HG03439 (cell line): Measurements from ENCODE around the gene CNTROB.

ENCODE experiments used
- ATAC-seq: cut with Tn5 transposase; IDR thresholded peaks from one replicate; pipeline ENCODE4 v1.9.1; 2021; ENCODE audit warnings: mild to moderate bottlenecking, moderate library complexity; ENCODE audit not compliant: unreplicated experiment

CNTROB gene

GRCh38 chr17:7909089-7909488, 22.9 kb upstream of the CNTROB start:
- ATAC-seq = no peak

- ATAC-seq = no peak
Observed at GRCh38 chr17:7910281-7910680, 21.7 kb upstream of the CNTROB start.

- no peak for ATAC-seq
Observed at GRCh38 chr17:7910711-7911110, 21.3 kb upstream of the CNTROB start.

GRCh38 chr17:7911116-7911515, 20.9 kb upstream of the CNTROB start:
- no peak for ATAC-seq

GRCh38 chr17:7912927-7913524, 19.0 kb upstream of the CNTROB start:
- ATAC-seq = no peak

GRCh38 chr17:7915179-7915610, 16.8 kb upstream of the CNTROB start:
- peak; percentile 7 for ATAC-seq

- peak; percentile 70 for ATAC-seq
Observed at GRCh38 chr17:7915611-7916384, 16.2 kb upstream of the CNTROB start, which contains the start of gene RNF227. Gene RNF227 (minus strand): TSS chr17:7916289. CDS start chr17:7916195, 94 bp downstream.

DNA sequence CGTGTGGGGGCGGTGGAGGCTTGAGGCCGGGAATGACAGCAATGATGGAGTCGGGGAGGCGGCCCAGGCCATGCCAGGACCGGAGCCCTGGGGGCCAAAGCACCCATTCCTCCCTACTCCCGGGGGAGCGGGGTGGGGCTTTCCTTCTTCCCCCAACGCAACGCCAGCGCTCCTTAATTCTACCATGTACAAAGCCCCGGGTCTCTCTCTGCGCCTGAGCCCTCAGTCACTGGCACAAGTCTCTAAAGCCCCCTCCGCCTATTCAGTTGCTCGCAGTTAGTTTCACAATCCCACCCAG, 15.7 kb upstream of the CNTROB start:
- no peak for ATAC-seq

DNA sequence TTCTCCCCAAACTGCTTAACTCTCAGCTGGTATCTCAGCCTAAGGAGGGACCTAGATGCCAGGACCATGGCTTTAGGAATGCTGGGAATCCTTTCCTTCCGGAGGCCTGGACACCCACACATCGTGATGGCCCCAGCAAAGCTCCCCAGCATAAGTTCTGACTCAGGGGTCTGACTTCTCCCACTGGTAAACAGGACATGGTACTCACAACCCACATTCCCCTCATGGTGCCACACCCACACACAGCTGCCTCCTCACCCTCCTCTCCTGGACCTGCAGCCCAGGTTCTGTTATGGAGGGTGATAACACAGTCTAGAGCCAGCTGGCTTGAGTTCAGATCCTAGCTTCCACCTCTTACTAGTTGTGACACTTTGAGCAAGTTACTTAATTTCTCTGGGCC, 15.2 kb upstream of the CNTROB start:
- ATAC-seq = no peak

DNA sequence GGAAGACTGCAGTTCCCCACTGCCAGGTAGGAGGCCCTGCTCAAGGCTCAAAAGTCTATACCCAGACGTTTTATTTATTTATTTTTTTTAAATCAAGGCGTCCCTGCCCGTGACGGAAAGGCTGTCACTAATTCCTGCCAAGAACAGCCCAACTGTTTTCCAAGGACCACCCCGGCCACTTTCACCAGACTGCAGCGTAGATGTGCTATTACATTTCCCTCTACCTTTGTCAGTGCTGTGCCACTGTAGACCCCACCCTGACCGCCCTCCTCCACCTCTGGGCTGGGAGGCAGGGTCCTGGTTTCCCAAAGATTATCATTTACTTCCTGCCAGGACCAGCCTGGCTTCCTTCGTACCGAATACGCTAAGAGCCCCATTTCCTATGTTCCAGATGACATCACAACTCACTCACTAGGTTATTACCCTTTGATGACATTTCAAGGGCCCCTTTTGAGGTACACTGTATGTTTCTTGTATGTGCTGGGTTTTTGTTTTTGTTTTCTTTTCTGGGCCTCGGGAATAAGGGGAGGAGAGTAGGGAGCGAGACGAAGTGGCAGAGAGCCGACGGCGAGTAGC, 9.6 kb upstream of the CNTROB start:
- ATAC-seq = no peak

GRCh38 chr17:7922845-7923628, 9.0 kb upstream of the CNTROB start:
- no peak for ATAC-seq

DNA sequence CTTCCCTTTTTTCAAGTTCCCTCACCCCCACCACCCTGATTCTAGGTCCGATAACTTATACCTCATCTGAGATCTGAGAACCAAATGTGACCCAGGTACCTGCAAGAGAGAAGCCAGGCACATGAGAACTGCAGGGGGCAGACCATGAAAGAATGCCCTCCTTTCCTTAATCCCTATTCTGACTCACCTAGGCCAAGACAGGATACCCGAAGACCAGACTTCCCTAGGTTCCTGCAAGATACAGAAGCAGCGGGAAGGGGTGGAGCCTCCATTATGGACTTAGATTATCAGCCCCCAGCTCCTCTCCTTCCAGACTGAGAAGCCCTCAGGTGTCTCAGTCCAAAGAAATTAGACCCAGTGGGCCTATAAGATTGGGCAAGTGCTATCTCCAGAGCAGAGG, 4.4 kb upstream of the CNTROB start:
- ATAC-seq = no peak

- ATAC-seq = no peak
Observed at GRCh38 chr17:7929158-7930023, 2.6 kb upstream of the CNTROB start, which contains the start of gene KCNAB3. Gene KCNAB3 (minus strand): TSS chr17:7929856. CDS start chr17:7929435, 421 bp downstream.

- ATAC-seq = no peak
Observed at GRCh38 chr17:7930841-7931631, 970 bp upstream of the CNTROB start.

DNA sequence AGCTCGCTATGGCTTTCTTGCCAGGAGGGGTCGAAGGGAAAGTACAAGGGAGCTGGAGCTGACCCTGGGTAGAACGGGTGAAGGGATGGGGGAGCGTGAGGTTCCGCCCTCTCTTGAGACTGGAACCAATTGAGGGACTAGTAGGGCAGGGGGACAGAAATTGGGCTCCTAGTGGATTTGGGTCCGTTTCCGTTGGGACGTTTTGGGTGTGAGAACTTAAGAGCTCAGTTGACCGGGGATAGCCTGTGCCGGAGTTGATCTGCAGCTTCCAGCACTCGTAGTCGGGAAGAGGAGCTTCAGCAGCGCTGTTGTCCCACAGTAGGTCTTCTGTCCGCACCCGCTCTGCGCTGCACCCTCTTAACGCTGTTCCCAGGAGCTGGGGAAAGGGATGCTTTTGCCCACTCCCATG, 481 bp downstream of the CNTROB start:
- peak; percentile 5 for ATAC-seq

DNA sequence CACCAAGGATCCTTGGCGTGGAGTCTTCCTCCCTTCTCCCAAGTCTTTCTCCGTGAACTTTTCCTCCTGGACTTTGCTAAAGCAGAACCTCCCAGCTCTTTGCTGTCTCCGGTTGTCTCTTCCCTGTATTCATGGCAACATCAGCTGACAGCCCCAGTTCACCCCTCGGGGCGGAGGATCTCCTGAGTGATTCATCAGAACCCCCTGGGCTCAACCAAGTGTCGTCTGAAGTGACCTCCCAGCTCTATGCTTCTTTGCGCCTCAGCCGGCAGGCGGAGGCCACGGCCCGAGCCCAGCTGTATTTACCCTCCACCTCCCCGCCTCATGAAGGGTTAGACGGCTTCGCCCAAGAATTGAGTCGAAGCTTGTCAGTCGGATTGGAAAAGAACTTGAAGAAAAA, 943 bp downstream of the CNTROB start:
- no peak for ATAC-seq

GRCh38 chr17:7935859-7936258, 3.9 kb downstream of the CNTROB start:
- ATAC-seq = no peak

DNA sequence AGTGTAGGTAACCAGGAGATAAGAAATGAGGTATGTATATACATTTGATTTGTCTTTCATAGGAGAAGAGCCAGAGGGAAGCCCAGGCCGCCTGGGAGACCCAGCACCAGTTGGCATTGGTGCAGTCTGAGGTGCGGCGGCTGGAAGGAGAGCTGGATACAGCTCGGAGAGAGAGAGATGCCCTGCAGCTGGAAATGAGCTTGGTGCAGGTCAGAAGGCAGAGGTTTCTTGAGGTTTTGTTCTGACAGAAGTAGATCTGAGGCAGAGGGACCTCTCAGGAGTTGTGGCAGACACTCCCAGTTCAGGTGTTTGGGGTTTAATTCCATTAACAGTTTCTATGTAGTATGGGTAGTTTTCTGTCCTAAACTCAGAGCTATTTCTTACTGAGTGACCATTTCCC, 8.0 kb downstream of the CNTROB start:
- no peak for ATAC-seq

DNA sequence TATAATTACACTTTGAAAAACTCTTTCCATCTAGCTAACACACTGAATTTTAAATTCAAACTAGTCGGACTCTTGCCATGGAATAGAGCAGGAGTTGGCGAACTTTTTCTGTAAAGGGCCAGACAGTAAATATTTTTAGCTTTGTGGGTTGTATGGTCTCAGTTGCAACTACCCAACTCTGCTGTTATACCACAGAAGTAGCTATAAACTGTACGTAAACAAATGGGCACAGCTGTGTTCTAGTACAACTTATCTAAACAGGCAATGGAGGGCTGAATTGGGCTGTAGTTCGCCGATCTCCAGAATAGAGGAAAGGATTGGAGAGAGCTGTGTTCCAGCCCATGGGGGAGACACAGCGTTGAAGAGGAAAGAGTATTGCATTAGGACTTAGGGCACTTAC, 8.7 kb downstream of the CNTROB start:
- ATAC-seq = no peak

DNA sequence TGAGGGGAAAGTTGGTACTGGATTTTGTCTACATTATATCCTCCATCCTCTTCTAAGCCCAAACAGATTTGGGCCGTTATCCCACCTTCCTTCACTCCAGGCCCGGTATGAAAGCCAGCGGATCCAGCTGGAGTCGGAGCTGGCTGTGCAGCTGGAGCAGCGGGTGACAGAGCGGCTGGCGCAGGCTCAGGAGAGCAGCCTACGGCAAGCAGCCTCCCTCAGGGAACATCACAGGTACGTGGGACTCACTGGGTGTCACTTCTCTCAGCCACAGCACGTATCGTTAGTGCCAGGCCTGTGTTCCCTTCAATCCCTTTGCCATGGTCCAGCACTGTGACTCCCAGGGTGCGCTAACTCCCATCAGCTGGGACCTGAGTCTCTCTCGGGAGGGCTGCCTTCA, 11.3 kb downstream of the CNTROB start:
- no peak for ATAC-seq
